ENCODE data around the gene FXYD3.
A peak's percentile ranks its signal among the peaks of the same experiment; 100 is the strongest.

The FXYD3 gene

GRCh38 chr19:35083691-35084508 lies 31.7 kb upstream of the FXYD3 start:
- TF ChIP-seq Cebpa-rat (IDR thresholded peaks at IDR 0.05), result no peak
- Histone ChIP-seq H3K36me3 (no peaks in the 10 kb centered on the region), H3K9ac (peak overlapping the region; percentile 47), H3K27me3 (no peaks in the 10 kb centered on the region), H3K27ac (peak overlapping the region; percentile 90), H3K9me3 (no peaks in the 10 kb centered on the region), H3K4me3 (0 out of 2 replicates have a peak overlapping the region, but pooled peaks have one; percentile 1), H3K4me2 (peak overlapping the region; percentile 90), H3K4me1 (peaks cover 100% of the 10 kb centered on the region), H4K20me1 (no peaks in the 10 kb centered on the region)

GRCh38 chr19:35084509-35084762 lies 31.2 kb upstream of the FXYD3 start:
- Histone ChIP-seq H3K27me3 (no peaks in the 10 kb centered on the region), H3K27ac (peak overlapping the region; percentile 90), H3K36me3 (no peaks in the 10 kb centered on the region), H3K4me2 (peak overlapping the region; percentile 90), H4K20me1 (no peaks in the 10 kb centered on the region), H3K4me3 (no peak overlapping the region), H3K9ac (peak overlapping the region; percentile 47; the same call in 1 of the 2 replicates), H3K4me1 (peaks cover 100% of the 10 kb centered on the region), H3K9me3 (no peaks in the 10 kb centered on the region)
- TF ChIP-seq Cebpa-rat (IDR thresholded peaks at IDR 0.05), result no peak

- no peak for TF ChIP-seq Cebpa-rat (IDR thresholded peaks at IDR 0.05)
- no peaks in the 10 kb centered on the region for H3K36me3 ChIP-seq
- H3K27me3 ChIP-seq, result no peaks in the 10 kb centered on the region
- H3K9ac ChIP-seq, result peak overlapping the region; percentile 71
- H3K4me1 ChIP-seq, result peaks cover 98% of the 10 kb centered on the region
- H3K4me3 ChIP-seq, result no peak overlapping the region; the same call in 1 of the 2 replicates
- H3K4me2 ChIP-seq, result peak overlapping the region; percentile 90
- no peaks in the 10 kb centered on the region for H4K20me1 ChIP-seq
- no peaks in the 10 kb centered on the region for H3K9me3 ChIP-seq
- peak overlapping the region; percentile 90 for H3K27ac ChIP-seq
Measured at GRCh38 chr19:35085947-35086346, 29.7 kb upstream of the FXYD3 start.

- TF ChIP-seq Cebpa-rat (IDR thresholded peaks at IDR 0.05), result no peak
- peak overlapping the region; percentile 90 for H3K27ac ChIP-seq
- H4K20me1 ChIP-seq, result no peaks in the 10 kb centered on the region
- H3K36me3 ChIP-seq, result no peaks in the 10 kb centered on the region
- H3K4me1 ChIP-seq, result peaks cover 98% of the 10 kb centered on the region
- no peaks in the 10 kb centered on the region for H3K9me3 ChIP-seq
- H3K4me3 ChIP-seq, result no peak overlapping the region
- peak overlapping the region; percentile 71 for H3K9ac ChIP-seq
- peak overlapping the region; percentile 90 for H3K4me2 ChIP-seq
- H3K27me3 ChIP-seq, result no peaks in the 10 kb centered on the region
Measured at GRCh38 chr19:35086455-35086854, 29.2 kb upstream of the FXYD3 start.

GRCh38 chr19:35087393-35087792 lies 28.2 kb upstream of the FXYD3 start:
- peak overlapping the region; percentile 3 for H3K27ac ChIP-seq
- H3K36me3 ChIP-seq, result no peaks in the 10 kb centered on the region
- 0 out of 2 replicates have a peak overlapping the region, but pooled peaks have one; percentile 9 for H3K9ac ChIP-seq
- no peaks in the 10 kb centered on the region for H4K20me1 ChIP-seq
- H3K4me3 ChIP-seq, result no peak overlapping the region
- H3K4me2 ChIP-seq, result peak overlapping the region; percentile 90
- no peaks in the 10 kb centered on the region for H3K27me3 ChIP-seq
- H3K4me1 ChIP-seq, result peaks cover 89% of the 10 kb centered on the region
- H3K9me3 ChIP-seq, result no peaks in the 10 kb centered on the region
- no peak for TF ChIP-seq Cebpa-rat (IDR thresholded peaks at IDR 0.05)

- H4K20me1 ChIP-seq, result no peaks in the 10 kb centered on the region
- TF ChIP-seq Cebpa-rat (IDR thresholded peaks at IDR 0.05), result no peak
- H3K4me1 ChIP-seq, result peaks cover 80% of the 10 kb centered on the region
- H3K36me3 ChIP-seq, result no peaks in the 10 kb centered on the region
- H3K9ac ChIP-seq, result 0 out of 2 replicates have a peak overlapping the region, but pooled peaks have one; percentile 9
- peak overlapping the region; percentile 90 for H3K4me2 ChIP-seq
- no peaks in the 10 kb centered on the region for H3K27me3 ChIP-seq
- H3K9me3 ChIP-seq, result no peaks in the 10 kb centered on the region
- no peak overlapping the region for H3K4me3 ChIP-seq
- peak overlapping the region; percentile 3 for H3K27ac ChIP-seq
Measured at GRCh38 chr19:35088131-35088913, 27.3 kb upstream of the FXYD3 start.

GRCh38 chr19:35089554-35089953 lies 26.1 kb upstream of the FXYD3 start:
- Histone ChIP-seq H3K9ac (no peak overlapping the region), H3K27ac (no peak overlapping the region), H3K4me2 (no peak overlapping the region), H3K4me1 (peaks cover 68% of the 10 kb centered on the region), H4K20me1 (no peaks in the 10 kb centered on the region), H3K36me3 (no peaks in the 10 kb centered on the region), H3K9me3 (no peaks in the 10 kb centered on the region), H3K4me3 (no peak overlapping the region), H3K27me3 (no peaks in the 10 kb centered on the region)
- TF ChIP-seq Cebpa-rat (IDR thresholded peaks at IDR 0.05), result no peak

GRCh38 chr19:35090160-35090505 lies 25.5 kb upstream of the FXYD3 start:
- H3K36me3 ChIP-seq, result no peaks in the 10 kb centered on the region
- no peak overlapping the region for H3K27ac ChIP-seq
- TF ChIP-seq Cebpa-rat (IDR thresholded peaks at IDR 0.05), result no peak

GRCh38 chr19:35090506-35091214 lies 25.0 kb upstream of the FXYD3 start:
- Histone ChIP-seq H3K9ac (peak overlapping the region; percentile 45; the same call in 1 of the 2 replicates), H3K4me2 (peak overlapping the region; percentile 78), H3K4me3 (0 out of 2 replicates have a peak overlapping the region, but pooled peaks have one; percentile 25), H3K4me1 (peaks cover 65% of the 10 kb centered on the region), H3K27me3 (no peaks in the 10 kb centered on the region), H3K9me3 (no peaks in the 10 kb centered on the region), H3K27ac (0 out of 2 replicates have a peak overlapping the region, but pooled peaks have one; percentile 18), H3K36me3 (no peaks in the 10 kb centered on the region), H4K20me1 (no peaks in the 10 kb centered on the region)
- no peak for TF ChIP-seq Cebpa-rat (IDR thresholded peaks at IDR 0.05)

More at GRCh38 chr19:35090160-35090505, 25.5 kb upstream of the FXYD3 start:
- H3K4me3 ChIP-seq, result no peak overlapping the region
- peak overlapping the region; percentile 78 for H3K4me2 ChIP-seq
- H4K20me1 ChIP-seq, result no peaks in the 10 kb centered on the region
- H3K9me3 ChIP-seq, result no peaks in the 10 kb centered on the region
- peaks cover 68% of the 10 kb centered on the region for H3K4me1 ChIP-seq
- no peak overlapping the region for H3K9ac ChIP-seq
- H3K27me3 ChIP-seq, result no peaks in the 10 kb centered on the region
